Spleen (tissue), 7 donors: ENCODE measurements around the gene CMTM7.

Experiments used
- POLR2AphosphoS5 ChIP-seq, 3 donors: sonication (generic); formaldehyde crosslinking; IDR thresholded peaks; one replicate each; pipeline ENCODE4 v1.5.1; 2017; ENCODE audit warnings: antibody characterized with exemption in 3 of 3
- TF ChIP-seq, protein P1 (sequence below), 11 experiments: fragments of 200-600 bp in 7 of 11; fragments of 450-650 bp in 4 of 11; sonication (generic) in 4 of 11; IDR thresholded peaks in 8 of 11; conservative IDR thresholded peaks in 3 of 11; 1 replicate in 7 of 11; 2 replicates in 4 of 11; pipeline versions ENCODE4 v1.4.0 to v1.8.0; 2016 to 2021; ENCODE audit warnings: antibody characterized with exemption in 11 of 11, inconsistent platforms in 4 of 11, mild to moderate bottlenecking in 1 of 11
- donor health status: DM: no; HTN: no; CAD: no; lungs with moderate emphysema.
- donor health status: DM: no; HTN: no; CAD: no.
- donor health status: DM: no; HTN: no; CAD: no.

- TF ChIP-seq, protein P1, sequence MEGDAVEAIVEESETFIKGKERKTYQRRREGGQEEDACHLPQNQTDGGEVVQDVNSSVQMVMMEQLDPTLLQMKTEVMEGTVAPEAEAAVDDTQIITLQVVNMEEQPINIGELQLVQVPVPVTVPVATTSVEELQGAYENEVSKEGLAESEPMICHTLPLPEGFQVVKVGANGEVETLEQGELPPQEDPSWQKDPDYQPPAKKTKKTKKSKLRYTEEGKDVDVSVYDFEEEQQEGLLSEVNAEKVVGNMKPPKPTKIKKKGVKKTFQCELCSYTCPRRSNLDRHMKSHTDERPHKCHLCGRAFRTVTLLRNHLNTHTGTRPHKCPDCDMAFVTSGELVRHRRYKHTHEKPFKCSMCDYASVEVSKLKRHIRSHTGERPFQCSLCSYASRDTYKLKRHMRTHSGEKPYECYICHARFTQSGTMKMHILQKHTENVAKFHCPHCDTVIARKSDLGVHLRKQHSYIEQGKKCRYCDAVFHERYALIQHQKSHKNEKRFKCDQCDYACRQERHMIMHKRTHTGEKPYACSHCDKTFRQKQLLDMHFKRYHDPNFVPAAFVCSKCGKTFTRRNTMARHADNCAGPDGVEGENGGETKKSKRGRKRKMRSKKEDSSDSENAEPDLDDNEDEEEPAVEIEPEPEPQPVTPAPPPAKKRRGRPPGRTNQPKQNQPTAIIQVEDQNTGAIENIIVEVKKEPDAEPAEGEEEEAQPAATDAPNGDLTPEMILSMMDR (IDR thresholded peaks at IDR 0.05 in 8 of 11, conservative IDR thresholded peaks at IDR 0.05 in 3 of 11) = no peak
- no peak for TF ChIP-seq POLR2AphosphoS5 (IDR thresholded peaks at IDR 0.05)
Observed at GRCh38 chr3:32424581-32425250, 33.1 kb downstream of the CMTM7 start.
